K562 (cell line): Measurements from ENCODE around the gene DTX4. TPM values are rescaled to one million over a fixed set of nuclear protein-coding genes. Genes with fewer than 3 reads are reported as not detected.

Source experiments
- ATAC-seq: fragments of 200-7000 bp; cut with Tn5 transposase; 3 replicates; pipeline ENCODE4 v1.9.1; 2020; ENCODE audit warnings: moderate library complexity
- BruUV-seq: library from RNA; stranded (reverse); fragments of 400-500 nt; replicated peaks from 2 replicates; lab custom pipeline; 2021; lab: Mats Ljungman, UMichigan
- CTCF ChIA-PET: fragments of 300-600 bp; formaldehyde crosslinking; extraction: SDS; loops from one replicate; lab custom pipeline; 2021; ENCODE audit warnings: low intra/inter-chr PET ratio; lab: Yijun Ruan, JAX
- POLR2A ChIA-PET: fragments of 300-600, 350-650 bp; sonication (Branson Sonifier 250); formaldehyde crosslinking; extraction: SDS; loops from one replicate; lab custom pipeline; 2021; ENCODE audit warnings: antibody characterized with exemption, inconsistent platforms; lab: Yijun Ruan, JAX
- DNase-seq, 4 experiments: peaks; one replicate each; pipeline versions ENCODE4 v3.0.0 to v3.0.0-alpha.2; 2011 to 2018; ENCODE audit warnings: low spot score in 3 of 4, mixed read lengths in 3 of 4; ENCODE audit errors: extremely low read depth in 1 of 4
- FAIRE-seq: peaks from 2 replicates; lab custom pipeline; 2011; peaks lifted over from hg19 to GRCh38; lab: Jason Lieb, UNC
- H2AFZ ChIP-seq: 2 replicates; pipeline ENCODE4 v1.6.0; 2011; ENCODE audit warnings: low read depth, low read length, control low read depth, inconsistent platforms
- H3K27ac ChIP-seq: fragments of 200-600 bp; 3 replicates; pipeline ENCODE4 v1.8.0; 2011; ENCODE audit warnings: low read depth, mild to moderate bottlenecking, control low read depth, inconsistent platforms, low read length, moderate library complexity, mixed read lengths; ENCODE audit errors: extremely low read depth
- H3K27me3 ChIP-seq, 2 experiments: fragments of 300-600 bp in 1 of 2; 2 replicates in 1 of 2; 3 replicates in 1 of 2; pipeline versions ENCODE4 v1.6.0 to v1.8.0; 2011; ENCODE audit warnings: inconsistent platforms in 2 of 2, low read length in 2 of 2, mild to moderate bottlenecking in 1 of 2, mixed read lengths in 1 of 2, moderate library complexity in 1 of 2; ENCODE audit not compliant: control insufficient read depth in 2 of 2, insufficient read depth in 2 of 2
- H3K36me3 ChIP-seq: fragments of 300-600 bp; 3 replicates; pipeline ENCODE4 v1.8.0; 2011; ENCODE audit warnings: mild to moderate bottlenecking, low read length, inconsistent platforms; ENCODE audit not compliant: control insufficient read depth, insufficient read depth
- H3K4me1 ChIP-seq, 2 experiments: fragments of 200-600 bp in 1 of 2; replicated peaks in 1 of 2; 2 replicates in 1 of 2; 3 replicates in 1 of 2; pipeline versions ENCODE4 v1.5.1 to v1.8.0; 2011; ENCODE audit warnings: inconsistent platforms in 2 of 2, low read length in 2 of 2, mild to moderate bottlenecking in 1 of 2, mixed read lengths in 1 of 2, moderate library complexity in 1 of 2; ENCODE audit not compliant: control insufficient read depth in 2 of 2, insufficient read depth in 2 of 2
- H3K4me2 ChIP-seq: 2 replicates; pipeline ENCODE4 v1.6.1; 2011; ENCODE audit warnings: low read length, control low read depth, inconsistent platforms, mixed read lengths; ENCODE audit not compliant: insufficient read depth
- H3K4me3 ChIP-seq: fragments of 200-600 bp; sonication (generic), shearing (Covaris generic); 2 replicates; pipeline ENCODE4 v1.5.1; 2016; ENCODE audit warnings: control low read depth, inconsistent platforms
- H3K79me2 ChIP-seq: fragments of 200-600 bp; 3 replicates; pipeline ENCODE4 v1.8.0; 2011; ENCODE audit warnings: low read length, inconsistent platforms; ENCODE audit not compliant: control insufficient read depth, insufficient read depth
- H3K9ac ChIP-seq, 2 experiments: 2 replicates each; pipeline versions ENCODE4 v1.6.0 to v1.6.1; 2011; ENCODE audit warnings: low read depth in 2 of 2, low read length in 2 of 2, control low read depth in 1 of 2, inconsistent platforms in 1 of 2, mild to moderate bottlenecking in 1 of 2, mixed read lengths in 1 of 2; ENCODE audit not compliant: insufficient read depth in 1 of 2
- H3K9me1 ChIP-seq: one replicate; pipeline ENCODE4 v1.6.0; 2011; ENCODE audit warnings: inconsistent platforms, mild to moderate bottlenecking, low read length, moderate library complexity; ENCODE audit not compliant: control insufficient read depth, insufficient read depth
- H3K9me3 ChIP-seq: replicated peaks from 2 replicates; pipeline ENCODE4 v1.5.1; 2011; ENCODE audit warnings: low read depth, low read length, inconsistent platforms; ENCODE audit not compliant: control insufficient read depth, insufficient read depth
- H4K20me1 ChIP-seq: replicated peaks from 2 replicates; pipeline ENCODE4 v1.6.1; 2011; ENCODE audit warnings: low read length, inconsistent platforms, mixed read lengths; ENCODE audit not compliant: control insufficient read depth, insufficient read depth
- CREB3 ChIP-seq: fragments of 450-650 bp; conservative IDR thresholded peaks from 2 replicates; pipeline ENCODE4 v1.6.1; 2016; ENCODE audit warnings: missing genetic modification characterization, low read depth, mild to moderate bottlenecking, missing compliant biosample characterization, moderate library complexity
- HOXB6 ChIP-seq: fragments of 250-450 bp; sonication (Bioruptor Pico); IDR thresholded peaks from 2 replicates; pipeline ENCODE4 v1.5.1; 2022; ENCODE audit warnings: mild to moderate bottlenecking, borderline replicate concordance
- KHSRP ChIP-seq: fragments of 450-650 bp; IDR thresholded peaks from 2 replicates; pipeline ENCODE4 v1.6.1; 2017
- RBM17 ChIP-seq: fragments of 200-400 bp; formaldehyde crosslinking; IDR thresholded peaks from 2 replicates; pipeline ENCODE4 v1.6.1; 2017; ENCODE audit warnings: low read depth, mild to moderate bottlenecking, low read length, borderline replicate concordance
- SIX5 ChIP-seq, 2 experiments: IDR thresholded peaks; 2 replicates each; pipeline ENCODE4 v1.6.1; 2011; ENCODE audit warnings: low read length in 2 of 2, borderline replicate concordance in 1 of 2, low read depth in 1 of 2, mild to moderate bottlenecking in 1 of 2, moderate library complexity in 1 of 2; ENCODE audit not compliant: insufficient read depth in 1 of 2
- TSC22D4 ChIP-seq: fragments of 450-650 bp; IDR thresholded peaks from 2 replicates; pipeline ENCODE4 v1.6.1; 2016; ENCODE audit warnings: missing genetic modification characterization, missing biosample characterization, control low read depth
- ZBTB43 ChIP-seq: sonication (generic); formaldehyde crosslinking; IDR thresholded peaks from 2 replicates; pipeline ENCODE4 v1.8.0; 2023; ENCODE audit warnings: mild to moderate bottlenecking, missing genetic modification reagents
- ZNF3 ChIP-seq: fragments of 250-450 bp; sonication (Bioruptor Pico); IDR thresholded peaks from 2 replicates; pipeline ENCODE4 v1.5.0; 2021; ENCODE audit warnings: mild to moderate bottlenecking, moderate library complexity
- ZNF316 ChIP-seq: fragments of 450-650 bp; IDR thresholded peaks from 2 replicates; pipeline ENCODE4 v1.6.1; 2016
- ZNF583 ChIP-seq: fragments of 250-450 bp; sonication (Bioruptor Pico); IDR thresholded peaks from 2 replicates; pipeline ENCODE4 v1.4.0; 2020
- ZNF592 ChIP-seq: fragments of 450-650 bp; IDR thresholded peaks from 2 replicates; pipeline ENCODE4 v1.6.1; 2017; ENCODE audit warnings: antibody characterized with exemption, mild to moderate bottlenecking
- WGBS: fragments of 100-300 bp; shearing (Covaris generic); methylation state at CpG from one replicate; pipeline ENCODE4 v1.1.6; 2016; ENCODE audit warnings: low coverage, mixed read lengths; ENCODE audit not compliant: insufficient coverage; ENCODE audit errors: missing lambda C conversion rate; 5-methylcytosine and 5-hydroxymethylcytosine counted together
- in situ Hi-C: fragments of 300-500 bp; cut with MboI; formaldehyde crosslinking; loops from 4 replicates; pipeline ENCODE4 v1.15.0; 2018; ENCODE audit warnings: inconsistent platforms, mixed read lengths
- intact Hi-C: fragments of 100-400 bp; cut with micrococcal nuclease; formaldehyde crosslinking; loops from 2 replicates; pipeline ENCODE4 v1.14.2; 2022
- polyA plus RNA-seq, 8 experiments: library from polyadenylated mRNA; depleted of rRNA in 4 of 8; stranded (reverse) in 5 of 8; unstranded in 3 of 8; fragments of >200 nt; fragmentation: Nextera tagmentation in 2 of 8; fragmentation: Illumina TruSeq in 1 of 8; extraction: Ambion mirVana in 2 of 8; extraction: Trizol in 1 of 8; gene quantifications; 2 replicates each; pipeline versions ENCODE4 v1.2.1 to v1.2.3, GENCODE V29; 2011 to 2014; ENCODE audit warnings: inconsistent platforms in 1 of 8, missing spikeins in 1 of 8
- total RNA-seq, 7 experiments: library from RNA; depleted of rRNA in 6 of 7; stranded (reverse); fragments of >200 nt in 6 of 7; fragmentation: Illumina TruSeq in 2 of 7; extraction: Trizol in 2 of 7; gene quantifications; 2 replicates each; pipeline versions ENCODE4 v1.2.1 to v1.2.3, GENCODE V29; 2011 to 2021; ENCODE audit warnings: low replicate concordance in 1 of 7
- TF ChIP-seq, protein P1 (sequence below): fragments of 450-650 bp; conservative IDR thresholded peaks from 2 replicates; pipeline ENCODE4 v1.6.1; 2016; ENCODE audit warnings: missing genetic modification characterization, low read depth, mild to moderate bottlenecking, control low read depth, missing compliant biosample characterization

Gene DTX4
- total and polyA plus RNA-seq, 9 of the 15 experiments (the other 6 are each of a cell fraction or from before 2014, with no cell fraction given): 0.03 to 0.47 (median 0.04) TPM; not detected in 4

DNA sequence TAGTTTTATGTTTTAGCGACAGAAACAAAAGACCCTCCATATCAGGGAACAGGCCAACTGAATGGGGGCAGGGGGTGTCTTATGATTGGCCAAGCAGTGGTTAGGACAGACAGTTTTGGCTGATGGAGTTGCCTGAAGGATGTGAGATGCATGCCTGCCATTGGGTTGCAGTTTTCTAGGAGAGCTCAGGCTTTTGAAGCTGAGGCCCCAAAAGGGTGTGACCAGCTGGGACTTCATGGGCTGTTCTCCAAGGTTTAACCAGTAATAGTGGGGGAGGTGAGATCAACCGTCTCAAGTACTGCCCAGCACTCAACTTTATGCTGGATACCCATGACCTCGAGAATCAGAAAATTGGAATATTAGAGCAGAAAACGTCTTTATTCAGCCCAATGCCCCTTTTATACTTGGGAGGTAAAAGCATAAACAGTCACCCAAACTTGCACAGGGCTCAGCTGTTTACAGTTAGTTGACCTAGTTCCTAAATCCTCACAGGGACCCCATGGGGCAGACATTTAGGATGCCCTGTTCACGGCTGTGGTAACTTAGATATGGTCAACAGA lies 13.5 kb downstream of the DTX4 start:
- no peak overlapping the region for H3K4me2 ChIP-seq
- in situ Hi-C loops (loop anchor here (25.0 kb wide), 1 partner anchor 502 kb away; no protein-coding TSS in a partner anchor), intact Hi-C loops (no loop called here)
- no peak overlapping the region for H3K27ac ChIP-seq
- no peaks in the 10 kb centered on the region for H3K36me3 ChIP-seq
- DNase-seq (no peak), ATAC-seq (no peak), FAIRE-seq (no peak)
- H3K9me1 ChIP-seq: no peaks in the 10 kb centered on the region
- no peaks in the 10 kb centered on the region for H3K79me2 ChIP-seq
- peaks cover 0 to 6% of the 10 kb centered on the region in 2 experiments; a peak in 1 of 5 replicates for H3K4me1 ChIP-seq
- no TSS peak for BruUV-seq
- TF ChIP-seq ZBTB43 (CRISPR knock-in tag): no peak
- no peak for TF ChIP-seq CREB3 (tag)
- no peak for TF ChIP-seq ZNF316
- TF ChIP-seq RBM17: no peak
- TF ChIP-seq SIX5 (IDR thresholded peaks at IDR 0.05; ENCODE audit: borderline replicate concordance in 1 of 2, insufficient read depth in 1 of 2, low read depth in 1 of 2, low read length in 2 of 2): no peak
- TF ChIP-seq, protein P1, sequence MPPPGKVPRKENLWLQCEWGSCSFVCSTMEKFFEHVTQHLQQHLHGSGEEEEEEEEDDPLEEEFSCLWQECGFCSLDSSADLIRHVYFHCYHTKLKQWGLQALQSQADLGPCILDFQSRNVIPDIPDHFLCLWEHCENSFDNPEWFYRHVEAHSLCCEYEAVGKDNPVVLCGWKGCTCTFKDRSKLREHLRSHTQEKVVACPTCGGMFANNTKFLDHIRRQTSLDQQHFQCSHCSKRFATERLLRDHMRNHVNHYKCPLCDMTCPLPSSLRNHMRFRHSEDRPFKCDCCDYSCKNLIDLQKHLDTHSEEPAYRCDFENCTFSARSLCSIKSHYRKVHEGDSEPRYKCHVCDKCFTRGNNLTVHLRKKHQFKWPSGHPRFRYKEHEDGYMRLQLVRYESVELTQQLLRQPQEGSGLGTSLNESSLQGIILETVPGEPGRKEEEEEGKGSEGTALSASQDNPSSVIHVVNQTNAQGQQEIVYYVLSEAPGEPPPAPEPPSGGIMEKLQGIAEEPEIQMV (tag): no peak
- no peak for TF ChIP-seq ZNF592
- TF ChIP-seq TSC22D4 (tag): no peak
- no peak for TF ChIP-seq ZNF583
- TF ChIP-seq HOXB6 (CRISPR knock-in tag): no peak
- TF ChIP-seq ZNF3 (CRISPR knock-in tag): no peak
- no peak for TF ChIP-seq KHSRP
- POLR2A ChIA-PET: interaction anchor here (0.6 kb wide), 1 partner anchor 1155 kb away, joined by 3 read pairs; no protein-coding TSS in a partner anchor
- H2AFZ ChIP-seq: peak overlapping the region; percentile 53; the same call in 1 of the 2 replicates
- peaks cover 0 to 40% of the 10 kb centered on the region in 2 experiments; a peak in 4 of 5 replicates for H3K27me3 ChIP-seq
- no peaks in the 10 kb centered on the region for H3K9me3 ChIP-seq
- 3% methylated on average over 5 of the region's 5 CpGs for WGBS
- H3K9ac ChIP-seq: no peak overlapping the region
- H3K4me3 ChIP-seq: no peak overlapping the region
- CTCF ChIA-PET: interaction anchor here (1.2 kb wide), 1 partner anchor 13 kb away, joined by 4 read pairs; the partner anchor contains the start of gene DTX4
- H4K20me1 ChIP-seq: no peaks in the 10 kb centered on the region
